KMS-11 (cell line): ENCODE data around the gene ABHD4.

Experiments
- H2AFZ ChIP-seq: fragments of 200-600 bp; sonication (generic); 2 replicates; pipeline ENCODE4 v1.6.1; 2016; ENCODE audit warnings: antibody characterized with exemption, mixed run types, low read depth
- H3K27ac ChIP-seq: fragments of 200-600 bp; sonication (generic); 2 replicates; pipeline ENCODE4 v1.6.1; 2016; ENCODE audit warnings: mild to moderate bottlenecking, mixed run types
- H3K27me3 ChIP-seq: fragments of 200-600 bp; sonication (generic); 2 replicates; pipeline ENCODE4 v1.6.1; 2017; ENCODE audit warnings: mild to moderate bottlenecking, low read depth, mixed run types, moderate library complexity; ENCODE audit not compliant: insufficient read depth
- H3K36me3 ChIP-seq: fragments of 200-600 bp; sonication (generic); 2 replicates; pipeline ENCODE4 v1.6.1; 2017; ENCODE audit warnings: mild to moderate bottlenecking, mixed run types; ENCODE audit not compliant: insufficient read depth
- H3K4me1 ChIP-seq: fragments of 200-600 bp; sonication (generic); 2 replicates; pipeline ENCODE4 v1.6.1; 2016; ENCODE audit warnings: mild to moderate bottlenecking, low read depth, mixed run types; ENCODE audit not compliant: poor library complexity, severe bottlenecking
- H3K4me2 ChIP-seq: fragments of 200-600 bp; sonication (generic); 2 replicates; pipeline ENCODE4 v1.7.0; 2016; ENCODE audit warnings: mild to moderate bottlenecking, mixed run types
- H3K4me3 ChIP-seq: fragments of 200-600 bp; sonication (generic); IDR thresholded peaks from 2 replicates; pipeline ENCODE4 v1.6.1; 2017; ENCODE audit warnings: low read depth, low read length, mixed read lengths; ENCODE audit not compliant: insufficient read depth
- H3K79me2 ChIP-seq: fragments of 200-600 bp; sonication (generic); 2 replicates; pipeline ENCODE4 v1.6.1; 2016; ENCODE audit warnings: low read depth, mixed run types; ENCODE audit not compliant: insufficient read depth
- H3K9ac ChIP-seq: fragments of 200-600 bp; sonication (generic); 2 replicates; pipeline ENCODE4 v1.6.1; 2016; ENCODE audit warnings: mild to moderate bottlenecking, mixed run types
- H4K20me1 ChIP-seq: fragments of 200-600 bp; sonication (generic); 2 replicates; pipeline ENCODE4 v1.6.1; 2016; ENCODE audit warnings: mild to moderate bottlenecking, mixed run types; ENCODE audit not compliant: insufficient read depth
- TF ChIP-seq, protein P1 (sequence below): fragments of 200-600 bp; sonication (generic); conservative IDR thresholded peaks from 2 replicates; pipeline ENCODE4 v1.6.1; 2017; ENCODE audit warnings: low read depth, mild to moderate bottlenecking, antibody characterized with exemption, low read length, moderate library complexity, mixed read lengths

Gene ABHD4

GRCh38 chr14:22589096-22589839 lies 8.8 kb upstream of the ABHD4 start, which contains the start of gene DAD1:
Gene DAD1, minus strand, starts transcription at chr14:22589224. Its CDS starts 67 bp downstream, at chr14:22589157.
- Histone ChIP-seq H3K4me2 (peak within 1 kb of the TSS; percentile 91), H3K9ac (peak within 1 kb of the TSS; percentile 58), H2AFZ (peak within 1 kb of the TSS; percentile 72), H3K79me2 (peaks cover 40% of the 10 kb centered on the region), H3K27ac (peak within 1 kb of the TSS; percentile 94), H3K36me3 (no peaks in the 10 kb centered on the region), H3K4me1 (peaks cover 67% of the 10 kb centered on the region), H3K4me3 (no peak within 1 kb of the TSS), H4K20me1 (no peaks in the 10 kb centered on the region), H3K27me3 (no peaks in the 10 kb centered on the region)
- TF ChIP-seq, protein P1, sequence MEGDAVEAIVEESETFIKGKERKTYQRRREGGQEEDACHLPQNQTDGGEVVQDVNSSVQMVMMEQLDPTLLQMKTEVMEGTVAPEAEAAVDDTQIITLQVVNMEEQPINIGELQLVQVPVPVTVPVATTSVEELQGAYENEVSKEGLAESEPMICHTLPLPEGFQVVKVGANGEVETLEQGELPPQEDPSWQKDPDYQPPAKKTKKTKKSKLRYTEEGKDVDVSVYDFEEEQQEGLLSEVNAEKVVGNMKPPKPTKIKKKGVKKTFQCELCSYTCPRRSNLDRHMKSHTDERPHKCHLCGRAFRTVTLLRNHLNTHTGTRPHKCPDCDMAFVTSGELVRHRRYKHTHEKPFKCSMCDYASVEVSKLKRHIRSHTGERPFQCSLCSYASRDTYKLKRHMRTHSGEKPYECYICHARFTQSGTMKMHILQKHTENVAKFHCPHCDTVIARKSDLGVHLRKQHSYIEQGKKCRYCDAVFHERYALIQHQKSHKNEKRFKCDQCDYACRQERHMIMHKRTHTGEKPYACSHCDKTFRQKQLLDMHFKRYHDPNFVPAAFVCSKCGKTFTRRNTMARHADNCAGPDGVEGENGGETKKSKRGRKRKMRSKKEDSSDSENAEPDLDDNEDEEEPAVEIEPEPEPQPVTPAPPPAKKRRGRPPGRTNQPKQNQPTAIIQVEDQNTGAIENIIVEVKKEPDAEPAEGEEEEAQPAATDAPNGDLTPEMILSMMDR = no peak

DNA sequence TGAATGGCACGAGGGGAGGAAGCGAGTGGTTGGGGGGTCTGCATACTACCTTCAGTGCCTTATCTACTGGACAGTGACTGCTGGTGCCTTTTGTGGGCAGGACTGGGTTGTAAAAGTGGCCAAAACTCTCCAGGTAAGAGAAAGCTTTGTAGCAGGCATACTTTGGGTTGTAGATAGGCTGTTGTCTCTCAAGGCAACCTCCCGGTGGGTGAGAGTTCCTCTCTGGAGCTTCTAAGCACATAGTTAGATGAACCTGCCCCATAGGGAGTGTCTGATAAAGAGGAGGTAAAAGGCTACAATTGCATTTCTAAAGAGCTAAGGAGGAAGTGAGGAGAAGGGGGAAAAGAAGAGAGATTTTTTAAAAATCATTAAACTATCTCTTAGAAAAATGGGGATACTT lies 4.9 kb upstream of the ABHD4 start:
- Histone ChIP-seq H3K4me2 (peak overlapping the region; percentile 27; the same call in 1 of the 2 replicates), H3K27me3 (no peaks in the 10 kb centered on the region), H3K4me3 (no peak overlapping the region), H2AFZ (no peak overlapping the region), H3K36me3 (no peaks in the 10 kb centered on the region), H4K20me1 (no peaks in the 10 kb centered on the region), H3K27ac (no peak overlapping the region), H3K79me2 (peaks cover 7% of the 10 kb centered on the region; the same call in 1 of the 2 replicates), H3K9ac (no peak overlapping the region), H3K4me1 (peaks cover 40% of the 10 kb centered on the region)
- TF ChIP-seq, protein P1 = no peak

GRCh38 chr14:22593601-22594000 lies 4.5 kb upstream of the ABHD4 start:
- no peak overlapping the region for H3K9ac ChIP-seq
- no peaks in the 10 kb centered on the region for H4K20me1 ChIP-seq
- no peak overlapping the region for H3K4me3 ChIP-seq
- H3K36me3 ChIP-seq = no peaks in the 10 kb centered on the region
- H3K79me2 ChIP-seq = peaks cover 3% of the 10 kb centered on the region; the same call in 1 of the 2 replicates
- no peak overlapping the region; the same call in 1 of the 2 replicates for H3K4me2 ChIP-seq
- TF ChIP-seq, protein P1 = no peak
- no peaks in the 10 kb centered on the region for H3K27me3 ChIP-seq
- H3K27ac ChIP-seq = no peak overlapping the region
- peaks cover 40% of the 10 kb centered on the region for H3K4me1 ChIP-seq
- no peak overlapping the region for H2AFZ ChIP-seq

DNA sequence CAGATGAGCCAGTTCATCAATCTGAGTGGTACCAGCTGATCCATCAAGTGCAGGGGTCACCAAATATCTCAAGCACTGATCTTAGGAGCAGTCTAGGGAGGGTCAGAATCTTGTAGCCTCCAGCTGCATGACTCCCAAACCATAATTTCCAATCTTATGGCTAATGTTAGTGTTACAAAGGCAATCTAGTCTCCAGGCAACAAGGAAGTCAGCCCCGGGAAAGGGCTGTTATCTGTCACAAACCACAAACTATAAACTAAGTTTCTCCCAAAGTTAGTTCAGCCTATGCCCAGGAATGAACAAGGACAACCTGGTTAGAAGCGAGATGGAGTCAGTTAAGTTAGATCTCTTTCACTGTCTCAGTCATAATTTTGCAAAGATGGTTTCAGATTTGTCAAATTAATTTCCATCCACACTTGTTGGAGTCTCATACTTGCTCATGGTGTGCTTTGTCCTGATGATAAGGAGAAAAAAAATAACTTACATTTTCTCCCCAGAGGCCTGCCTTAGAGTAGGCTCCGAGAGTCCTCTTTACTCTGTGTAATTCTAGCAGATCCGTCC lies 3.9 kb upstream of the ABHD4 start:
- Histone ChIP-seq H3K4me2 (no peak overlapping the region), H3K79me2 (peaks cover 5% of the 10 kb centered on the region; the same call in 1 of the 2 replicates), H3K27me3 (no peaks in the 10 kb centered on the region), H3K4me1 (peaks cover 40% of the 10 kb centered on the region), H3K4me3 (no peak overlapping the region), H4K20me1 (no peaks in the 10 kb centered on the region), H2AFZ (no peak overlapping the region), H3K9ac (no peak overlapping the region), H3K27ac (no peak overlapping the region), H3K36me3 (no peaks in the 10 kb centered on the region)
- TF ChIP-seq, protein P1 = no peak
